Right lobe of liver (tissue), 6 donors: ENCODE measurements around the gene ZDHHC3. TPM values are rescaled to one million over a fixed set of nuclear protein-coding genes. Genes with fewer than 3 reads are reported as not detected.

ENCODE experiments used
- ATAC-seq, 4 donors: fragments of 200-7000 bp; cut with Tn5 transposase; one replicate each; pipeline ENCODE4 v1.9.1; 2020; ENCODE audit warnings: mild to moderate bottlenecking in 4 of 4, moderate library complexity in 4 of 4
- DNase-seq, 3 donors: peaks; one replicate each; pipeline ENCODE4 v3.0.0-alpha.2; 2020
- H3K27ac ChIP-seq, 3 donors: fragments of 200-600 bp; one replicate each; pipeline ENCODE4 v1.8.0; 2022
- H3K27me3 ChIP-seq, 2 donors: fragments of 200-600 bp; one replicate each; pipeline ENCODE4 v1.8.0; 2022
- H3K36me3 ChIP-seq, 4 donors: fragments of 200-600 bp; sonication (generic) in 1 of 4; one replicate each; pipeline versions ENCODE4 v1.5.1 to v1.8.0; 2017 to 2022; ENCODE audit warnings: control low read depth in 1 of 4
- H3K4me1 ChIP-seq, 4 donors: fragments of 200-600 bp; sonication (generic) in 1 of 4; one replicate each; pipeline versions ENCODE4 v1.5.1 to v1.8.0; 2017 to 2022; ENCODE audit warnings: control low read depth in 1 of 4
- H3K4me3 ChIP-seq, 3 donors: fragments of 200-600 bp; one replicate each; pipeline ENCODE4 v1.8.0; 2022
- H3K9me3 ChIP-seq, 4 donors: fragments of 200-600 bp; sonication (generic) in 1 of 4; one replicate each; pipeline versions ENCODE4 v1.5.1 to v1.8.0; 2017 to 2022; ENCODE audit warnings: control low read depth in 1 of 4
- POLR2A ChIP-seq: fragments of 450-650 bp; IDR thresholded peaks from one replicate; pipeline ENCODE4 v1.6.1; 2017; ENCODE audit warnings: antibody characterized with exemption, mild to moderate bottlenecking
- WGBS: methylation state at CpG from one replicate; pipeline ENCODE4 v1.1.6; 2018; ENCODE audit warnings: low coverage, low lambda C conversion rate; ENCODE audit not compliant: insufficient coverage; ENCODE audit errors: missing lambda C conversion rate; 5-methylcytosine and 5-hydroxymethylcytosine counted together
- intact Hi-C, 2 donors: fragments of 100-400 bp; cut with DNase I; formaldehyde crosslinking; loops; one replicate each; pipeline versions ENCODE4 v1.11.2 to v1.14.1; 2022
- total RNA-seq, 6 experiments: library from RNA; depleted of rRNA in 2 of 6; stranded (reverse); fragments of >200 nt in 2 of 6; fragmentation: NEBNext Ultra II Directional in 3 of 6; extraction: Animal tissue kit (Norgen Biotek cat#: 25700) in 3 of 6; gene quantifications; one replicate each; pipeline versions ENCODE4 v1.1.0 to v1.2.4, GENCODE V29; 2016 to 2023
- TF ChIP-seq, protein P1 (sequence below), 4 donors: fragments of 200-600 bp in 3 of 4; fragments of 450-650 bp in 1 of 4; IDR thresholded peaks; one replicate each; pipeline versions ENCODE4 v1.5.1 to v1.8.0; 2016 to 2022; ENCODE audit warnings: antibody characterized with exemption in 4 of 4, mild to moderate bottlenecking in 2 of 4
- donor health status: DM: no; HTN: yes; CAD: no.
- donor health status: DM: no; HTN: no; CAD: no.
- donor health status: DM: no; HTN: no; CAD: no.
- donor health status: DM: no; HTN: yes; CAD: no.
- donor health status: DM: no; HTN: yes; CAD: no.

ZDHHC3 gene
- total RNA-seq, 6 experiments from 2014 or later, result 27.5 to 36.7 (median 32.0) TPM

DNA sequence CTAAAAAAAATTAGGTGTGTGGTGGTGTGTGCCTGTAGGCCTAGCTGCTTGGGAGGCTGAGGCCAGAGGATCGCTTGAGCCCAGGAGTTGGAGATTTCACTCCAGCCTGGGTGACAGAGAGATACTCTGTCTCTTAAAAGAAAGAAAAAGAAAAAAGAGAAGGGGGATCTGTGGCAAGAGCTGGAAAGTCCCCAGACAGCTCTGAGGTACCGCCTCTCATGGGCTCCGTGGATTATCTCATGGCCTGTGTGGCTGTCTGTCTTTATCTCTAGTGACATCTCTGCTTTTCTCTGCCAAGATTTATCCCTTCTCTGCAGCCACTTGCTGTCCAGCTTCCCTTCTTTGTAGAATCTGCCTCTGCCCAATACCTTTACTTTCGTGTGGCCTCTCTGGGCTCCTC, 5.8 kb upstream of the ZDHHC3 start:
- intact Hi-C loops, result no loop called here
- no peak overlapping the region for H3K4me3 ChIP-seq
- 68% methylated on average over 4 of the region's 4 CpGs for WGBS
- H3K4me1 ChIP-seq, result peaks cover 0 to 26% (median 5%) of the 10 kb centered on the region in 4 donors
- peak in 1 of 4 donors; percentile 14 for ATAC-seq
- no peaks in the 10 kb centered on the region for H3K9me3 ChIP-seq
- H3K36me3 ChIP-seq, result no peaks in the 10 kb centered on the region
- no peak overlapping the region for H3K27ac ChIP-seq
- no peaks in the 10 kb centered on the region for H3K27me3 ChIP-seq
- DNase-seq, result no peak
- no peak for TF ChIP-seq POLR2A
- TF ChIP-seq, protein P1, sequence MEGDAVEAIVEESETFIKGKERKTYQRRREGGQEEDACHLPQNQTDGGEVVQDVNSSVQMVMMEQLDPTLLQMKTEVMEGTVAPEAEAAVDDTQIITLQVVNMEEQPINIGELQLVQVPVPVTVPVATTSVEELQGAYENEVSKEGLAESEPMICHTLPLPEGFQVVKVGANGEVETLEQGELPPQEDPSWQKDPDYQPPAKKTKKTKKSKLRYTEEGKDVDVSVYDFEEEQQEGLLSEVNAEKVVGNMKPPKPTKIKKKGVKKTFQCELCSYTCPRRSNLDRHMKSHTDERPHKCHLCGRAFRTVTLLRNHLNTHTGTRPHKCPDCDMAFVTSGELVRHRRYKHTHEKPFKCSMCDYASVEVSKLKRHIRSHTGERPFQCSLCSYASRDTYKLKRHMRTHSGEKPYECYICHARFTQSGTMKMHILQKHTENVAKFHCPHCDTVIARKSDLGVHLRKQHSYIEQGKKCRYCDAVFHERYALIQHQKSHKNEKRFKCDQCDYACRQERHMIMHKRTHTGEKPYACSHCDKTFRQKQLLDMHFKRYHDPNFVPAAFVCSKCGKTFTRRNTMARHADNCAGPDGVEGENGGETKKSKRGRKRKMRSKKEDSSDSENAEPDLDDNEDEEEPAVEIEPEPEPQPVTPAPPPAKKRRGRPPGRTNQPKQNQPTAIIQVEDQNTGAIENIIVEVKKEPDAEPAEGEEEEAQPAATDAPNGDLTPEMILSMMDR (IDR thresholded peaks at IDR 0.05), result no peak

DNA sequence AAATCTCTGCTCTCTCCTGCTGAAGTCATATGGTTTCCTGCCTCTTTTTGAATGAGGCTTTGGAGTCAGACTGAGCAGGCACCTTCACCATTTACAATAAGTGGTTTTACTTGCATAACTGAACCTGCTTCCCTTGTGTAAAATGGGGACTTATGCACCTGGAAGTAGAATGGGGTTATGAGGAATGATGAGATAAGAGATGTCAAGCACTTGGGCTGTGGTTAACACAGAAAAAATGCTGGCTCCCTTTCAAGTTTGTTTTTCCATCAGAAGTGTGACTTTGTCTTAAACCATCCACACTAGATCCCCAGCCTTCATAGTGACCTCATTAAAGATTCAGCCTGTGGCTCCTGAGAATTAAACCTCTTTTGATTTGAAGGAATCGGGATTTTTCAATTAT, 5.2 kb upstream of the ZDHHC3 start:
- no peak overlapping the region for H3K27ac ChIP-seq
- no peaks in the 10 kb centered on the region for H3K36me3 ChIP-seq
- intact Hi-C loops, result no loop called here
- 100% methylated on average over 1 of the region's 1 CpG for WGBS
- H3K4me1 ChIP-seq, result peaks cover 0 to 26% (median 5%) of the 10 kb centered on the region in 4 donors
- H3K9me3 ChIP-seq, result no peaks in the 10 kb centered on the region
- TF ChIP-seq, protein P1 (IDR thresholded peaks at IDR 0.05), result no peak
- TF ChIP-seq POLR2A, result no peak
- DNase-seq (no peak), ATAC-seq (no peak)
- no peak overlapping the region for H3K4me3 ChIP-seq
- no peaks in the 10 kb centered on the region for H3K27me3 ChIP-seq

GRCh38 chr3:44974416-44974815, 1.6 kb downstream of the ZDHHC3 start:
- TF ChIP-seq, protein P1 (IDR thresholded peaks at IDR 0.05), result no peak
- no peak for TF ChIP-seq POLR2A
- Histone ChIP-seq H3K4me1 (peaks cover 0 to 20% (median 0%) of the 10 kb centered on the region in 4 donors), H3K4me3 (peak overlapping the region in 1 of 3 donors; percentile 93), H3K36me3 (no peaks in the 10 kb centered on the region), H3K9me3 (no peaks in the 10 kb centered on the region), H3K27ac (no peak overlapping the region), H3K27me3 (no peaks in the 10 kb centered on the region)
- no peak for ATAC-seq
- DNase-seq, result no peak
- intact Hi-C loops, result no loop called here
- WGBS, result 84% methylated on average over 4 of the region's 4 CpGs

- DNase-seq (no peak), ATAC-seq (no peak)
- no peaks in the 10 kb centered on the region for H3K9me3 ChIP-seq
- H3K4me1 ChIP-seq, result peaks cover 0 to 12% (median 0%) of the 10 kb centered on the region in 4 donors
- 57% methylated on average over 2 of the region's 3 CpGs for WGBS
- no peak overlapping the region for H3K4me3 ChIP-seq
- intact Hi-C loops, result no loop called here
- TF ChIP-seq POLR2A, result no peak
- TF ChIP-seq, protein P1 (IDR thresholded peaks at IDR 0.05), result no peak
- H3K27ac ChIP-seq, result no peak overlapping the region
- no peaks in the 10 kb centered on the region for H3K36me3 ChIP-seq
- no peaks in the 10 kb centered on the region for H3K27me3 ChIP-seq
These were observed 5.0 kb downstream of the ZDHHC3 start for GRCh38 chr3:44970926-44971490.
